Activated CD4-positive, alpha-beta T cell treated with anti-CD3 and anti-CD28 coated beads, Interleukin-2, amount 50 U/mL, for 48 hours (primary cell): ENCODE data around the gene ZNF407.

Experiments used
- DNase-seq, 2 experiments: peaks; one replicate each; pipeline ENCODE4 v3.0.0-alpha.2; 2020

The ZNF407 gene

GRCh38 chr18:74897971-74898657 lies 300.4 kb downstream of the ZNF407 start:
- no peak for DNase-seq

GRCh38 chr18:74898965-74899364 lies 301.3 kb downstream of the ZNF407 start:
- no peak for DNase-seq

GRCh38 chr18:74899554-74899953 lies 301.9 kb downstream of the ZNF407 start:
- DNase-seq, result no peak

- DNase-seq, result no peak
Observed at GRCh38 chr18:74901362-74902146, 303.9 kb downstream of the ZNF407 start.

- no peak for DNase-seq
Observed at GRCh38 chr18:74902147-74902455, 304.4 kb downstream of the ZNF407 start.

- no peak for DNase-seq
Observed at GRCh38 chr18:74905247-74905646, 307.6 kb downstream of the ZNF407 start.

GRCh38 chr18:74906184-74906583 lies 308.5 kb downstream of the ZNF407 start:
- no peak for DNase-seq

GRCh38 chr18:74914052-74914591 lies 316.5 kb downstream of the ZNF407 start:
- DNase-seq, result no peak

GRCh38 chr18:74914648-74915047 lies 317.0 kb downstream of the ZNF407 start:
- no peak for DNase-seq

GRCh38 chr18:74916773-74917393 lies 319.2 kb downstream of the ZNF407 start:
- no peak for DNase-seq

GRCh38 chr18:74918276-74918790 lies 320.7 kb downstream of the ZNF407 start:
- DNase-seq, result no peak

- no peak for DNase-seq
Observed at GRCh38 chr18:74921057-74921820, 323.6 kb downstream of the ZNF407 start.

GRCh38 chr18:74926051-74926450 lies 328.4 kb downstream of the ZNF407 start:
- DNase-seq, result no peak

GRCh38 chr18:74928194-74928968 lies 330.7 kb downstream of the ZNF407 start:
- DNase-seq, result no peak

- DNase-seq, result no peak
Observed at GRCh38 chr18:74929110-74929509, 331.4 kb downstream of the ZNF407 start.

- DNase-seq, result no peak
Observed at GRCh38 chr18:74930616-74931015, 332.9 kb downstream of the ZNF407 start.

- no peak for DNase-seq
Observed at GRCh38 chr18:74933930-74934329, 336.3 kb downstream of the ZNF407 start.

- no peak for DNase-seq
Observed at GRCh38 chr18:74935434-74935833, 337.8 kb downstream of the ZNF407 start.

GRCh38 chr18:74936343-74936742 lies 338.7 kb downstream of the ZNF407 start:
- DNase-seq, result no peak

- no peak for DNase-seq
Observed at GRCh38 chr18:74937291-74937690, 339.6 kb downstream of the ZNF407 start.

- no peak for DNase-seq
Observed at GRCh38 chr18:74940856-74941255, 343.2 kb downstream of the ZNF407 start.

- DNase-seq, result peak; percentile 10 to 31
Observed at GRCh38 chr18:74942319-74942910, 344.7 kb downstream of the ZNF407 start.
